GM23338 (cell line): ENCODE data around the gene WIPF3.

Experiments used
- CREB1 ChIP-seq: fragments of 250-450 bp; sonication (Bioruptor Pico); IDR thresholded peaks from 2 replicates; pipeline ENCODE4 v1.5.0; 2020; ENCODE audit warnings: low read depth, mild to moderate bottlenecking, moderate library complexity
- EZH2 ChIP-seq: fragments of 200-600 bp; sonication (generic); IDR thresholded peaks from one replicate; pipeline ENCODE4 v1.8.0; 2017; ENCODE audit warnings: antibody characterized with exemption, mild to moderate bottlenecking, low read depth; ENCODE audit not compliant: unreplicated experiment
- EZH2phosphoT487 ChIP-seq: fragments of 200-600 bp; sonication (generic); IDR thresholded peaks from one replicate; pipeline ENCODE4 v1.8.1; 2018; ENCODE audit warnings: antibody characterized with exemption; ENCODE audit not compliant: unreplicated experiment
- NANOG ChIP-seq: IDR thresholded peaks from 2 replicates; pipeline ENCODE4 v1.6.1; 2016; ENCODE audit warnings: antibody characterized with exemption, borderline replicate concordance
- POLR2AphosphoS5 ChIP-seq: IDR thresholded peaks from 2 replicates; pipeline ENCODE4 v1.6.1; 2016; ENCODE audit warnings: antibody characterized with exemption, low read depth
- STAT1 ChIP-seq: IDR thresholded peaks from one replicate; pipeline ENCODE4 v1.6.1; 2016; ENCODE audit warnings: antibody characterized with exemption; ENCODE audit not compliant: unreplicated experiment
- TF ChIP-seq, protein P1 (sequence below), 2 experiments: fragments of 200-600 bp in 1 of 2; sonication (generic) in 1 of 2; conservative IDR thresholded peaks; 2 replicates each; pipeline versions ENCODE4 v1.5.1 to v1.6.1; 2016 to 2017; ENCODE audit warnings: antibody characterized with exemption in 2 of 2, low read depth in 2 of 2, mild to moderate bottlenecking in 2 of 2, moderate library complexity in 1 of 2

DNA sequence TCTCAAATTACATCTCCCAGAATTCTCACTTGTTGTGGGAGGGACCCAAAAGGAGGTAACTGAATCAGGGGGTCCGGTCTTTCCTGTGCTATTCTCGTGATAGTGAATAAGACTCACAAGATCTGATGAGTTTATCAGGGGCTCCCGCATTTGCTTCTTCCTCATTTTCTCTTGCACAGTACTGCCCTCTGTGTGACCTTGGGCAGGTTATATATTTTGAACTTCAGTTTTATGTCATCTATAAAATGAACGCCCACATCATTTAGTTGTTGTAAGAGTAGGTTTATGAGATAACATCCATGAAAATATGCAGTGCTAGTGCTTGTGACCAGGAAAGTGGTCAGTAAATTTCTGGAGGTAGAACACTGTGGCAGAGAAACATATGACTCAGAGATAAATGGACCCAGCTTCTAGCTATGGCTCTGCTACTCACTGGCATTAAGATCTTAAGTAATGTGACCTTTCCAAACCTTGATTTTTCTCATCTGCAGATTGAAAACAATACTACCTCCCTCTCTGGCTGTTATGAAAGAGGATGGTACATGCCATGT is 139.0 kb downstream of the WIPF3 start:
- no peak for TF ChIP-seq EZH2phosphoT487
- TF ChIP-seq, protein P1, sequence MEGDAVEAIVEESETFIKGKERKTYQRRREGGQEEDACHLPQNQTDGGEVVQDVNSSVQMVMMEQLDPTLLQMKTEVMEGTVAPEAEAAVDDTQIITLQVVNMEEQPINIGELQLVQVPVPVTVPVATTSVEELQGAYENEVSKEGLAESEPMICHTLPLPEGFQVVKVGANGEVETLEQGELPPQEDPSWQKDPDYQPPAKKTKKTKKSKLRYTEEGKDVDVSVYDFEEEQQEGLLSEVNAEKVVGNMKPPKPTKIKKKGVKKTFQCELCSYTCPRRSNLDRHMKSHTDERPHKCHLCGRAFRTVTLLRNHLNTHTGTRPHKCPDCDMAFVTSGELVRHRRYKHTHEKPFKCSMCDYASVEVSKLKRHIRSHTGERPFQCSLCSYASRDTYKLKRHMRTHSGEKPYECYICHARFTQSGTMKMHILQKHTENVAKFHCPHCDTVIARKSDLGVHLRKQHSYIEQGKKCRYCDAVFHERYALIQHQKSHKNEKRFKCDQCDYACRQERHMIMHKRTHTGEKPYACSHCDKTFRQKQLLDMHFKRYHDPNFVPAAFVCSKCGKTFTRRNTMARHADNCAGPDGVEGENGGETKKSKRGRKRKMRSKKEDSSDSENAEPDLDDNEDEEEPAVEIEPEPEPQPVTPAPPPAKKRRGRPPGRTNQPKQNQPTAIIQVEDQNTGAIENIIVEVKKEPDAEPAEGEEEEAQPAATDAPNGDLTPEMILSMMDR (conservative IDR thresholded peaks at IDR 0.05; ENCODE audit: low read depth in 2 of 2): no peak
- TF ChIP-seq POLR2AphosphoS5: no peak
- TF ChIP-seq NANOG: no peak
- TF ChIP-seq CREB1: no peak
- TF ChIP-seq EZH2: no peak
- no peak for TF ChIP-seq STAT1
